ENCODE data around the gene CHMP1A. TPM values are rescaled to one million over a fixed set of nuclear protein-coding genes. Genes with fewer than 3 reads are reported as not detected.

The CHMP1A gene
- total and polyA plus RNA-seq, 10 donors = 44.4 to 96.2 (median 76.5) TPM

- TF ChIP-seq CTCF (IDR thresholded peaks at IDR 0.05 in 8 of 11, conservative IDR thresholded peaks at IDR 0.05 in 3 of 11) (no peak), POLR2AphosphoS5 (IDR thresholded peaks at IDR 0.05) (no peak), POLR2A (IDR thresholded peaks at IDR 0.05) (no peak)
- Histone ChIP-seq H3K27ac (no peak overlapping the region), H3K36me3 (peaks cover 0 to 20% (median 0%) of the 10 kb centered on the region in 6 donors), H3K9me3 (no peaks in the 10 kb centered on the region), H3K27me3 (replicated peaks in 1 of 7) (no peaks in the 10 kb centered on the region), H3K4me3 (no peak overlapping the region), H3K4me1 (peaks cover 18 to 53% (median 33%) of the 10 kb centered on the region in 6 donors)
- DNase-seq = no peak
- WGBS, 5 donors = 85 to 91% (median 86%) methylated on average over 13 of the region's 13 CpGs
- intact Hi-C loops (cut with DNase I; ENCODE audit: low total_unique reads) = loop anchor here (5.0 kb wide), 1 partner anchor 88 kb away; no protein-coding TSS in a partner anchor
Measured at GRCh38 chr16:89704281-89704680, 46.8 kb upstream of the CHMP1A start.

- intact Hi-C loops (cut with DNase I; ENCODE audit: low total_unique reads) = loop anchor here (5.0 kb wide), 1 partner anchor 91 kb away; no protein-coding TSS in a partner anchor
- WGBS, 5 donors = 0 to 4% (median 1%) methylated on average over 31 to 97 of the region's 97 CpGs
- Histone ChIP-seq H3K4me3 (peak within 1 kb of the TSS; percentile 53 to 82 (median 72)), H3K27me3 (replicated peaks in 1 of 7) (no peaks in the 10 kb centered on the region), H3K36me3 (peaks cover 0 to 15% (median 10%) of the 10 kb centered on the region in 6 donors), H3K9me3 (no peaks in the 10 kb centered on the region), H3K27ac (peak within 1 kb of the TSS; percentile 61 to 95 (median 87)), H3K4me1 (peaks cover 18 to 62% (median 39%) of the 10 kb centered on the region in 6 donors)
- DNase-seq = peak; percentile 98
- TF ChIP-seq POLR2AphosphoS5 (IDR thresholded peaks at IDR 0.05) (peak; percentile 87 to 89 (median 87)), CTCF (IDR thresholded peaks at IDR 0.05 in 8 of 11, conservative IDR thresholded peaks at IDR 0.05 in 3 of 11) (peak in 4 of 11 experiments; percentile 6 to 42 (median 24)), POLR2A (IDR thresholded peaks at IDR 0.05) (peak in 1 of 3 donors; percentile 68)
Measured at GRCh38 chr16:89701425-89702406, 44.2 kb upstream of the CHMP1A start, which contains the start of gene SPATA2L. TSS of gene SPATA2L (minus strand) at chr16:89701705. CDS start at chr16:89701232, 473 bp downstream.

GRCh38 chr16:89700649-89701424 is 43.3 kb upstream of the CHMP1A start:
- peaks cover 0 to 24% (median 10%) of the 10 kb centered on the region in 6 donors for H3K36me3 ChIP-seq
- peak overlapping the region; percentile 53 to 82 (median 72) for H3K4me3 ChIP-seq
- intact Hi-C loops (cut with DNase I; ENCODE audit: low total_unique reads) = loop anchor here (5.0 kb wide), 1 partner anchor 91 kb away; no protein-coding TSS in a partner anchor
- no peaks in the 10 kb centered on the region for H3K27me3 ChIP-seq (replicated peaks in 1 of 7)
- peak in 3 of 11 experiments; percentile 9 to 33 (median 17) for TF ChIP-seq CTCF (IDR thresholded peaks at IDR 0.05 in 8 of 11, conservative IDR thresholded peaks at IDR 0.05 in 3 of 11)
- no peak for TF ChIP-seq POLR2AphosphoS5 (IDR thresholded peaks at IDR 0.05)
- 2 to 3% (median 3%) methylated on average over 12 to 78 of the region's 78 CpGs for WGBS, 5 donors
- no peaks in the 10 kb centered on the region for H3K9me3 ChIP-seq
- H3K4me1 ChIP-seq = peaks cover 13 to 63% (median 41%) of the 10 kb centered on the region in 6 donors
- peak; percentile 93 for DNase-seq
- peak overlapping the region; percentile 61 to 95 (median 87) for H3K27ac ChIP-seq
